BE2C (cell line): ENCODE results near the gene CTDNEP1.
A peak's percentile ranks its signal among the peaks of the same experiment; 100 is the strongest.

Experiments used
- DNase-seq: peaks from one replicate; pipeline ENCODE4 v3.0.0-alpha.2; 2020
- H3K27me3 ChIP-seq: fragments of 250-450 bp; sonication (Bioruptor Pico); 2 replicates; pipeline ENCODE4 v1.5.1; 2020; ENCODE audit warnings: mild to moderate bottlenecking
- H3K36me3 ChIP-seq: fragments of 250-450 bp; sonication (Bioruptor Pico); 2 replicates; pipeline ENCODE4 v1.5.1; 2020; ENCODE audit warnings: mild to moderate bottlenecking
- H3K4me1 ChIP-seq: fragments of 250-450 bp; sonication (Bioruptor Pico); 2 replicates; pipeline ENCODE4 v1.5.1; 2020
- H3K4me3 ChIP-seq: 2 replicates; pipeline ENCODE4 v1.5.1; 2011; ENCODE audit warnings: low read depth, low read length
- H3K9me3 ChIP-seq: fragments of 250-450 bp; sonication (Bioruptor Pico); 2 replicates; pipeline ENCODE4 v1.5.1; 2020
- CTCF ChIP-seq: IDR thresholded peaks from 2 replicates; pipeline ENCODE4 v1.5.1; 2012; ENCODE audit warnings: mild to moderate bottlenecking, low read depth, low read length

The CTDNEP1 gene

GRCh38 chr17:7220593-7221277, 30.8 kb downstream of the CTDNEP1 start:
- peak; percentile 57 for TF ChIP-seq CTCF
- peak; percentile 67 for DNase-seq
- peaks cover 5% of the 10 kb centered on the region; the same call in 1 of the 2 replicates for H3K4me1 ChIP-seq

GRCh38 chr17:7219812-7220592, 31.5 kb downstream of the CTDNEP1 start, which contains the start of the genes ACADVL and DLG4:
Gene ACADVL, plus strand, starts transcription at chr17:7219938. Its CDS starts 47 bp downstream, at chr17:7219985.
Gene DLG4, minus strand, starts transcription at chr17:7219836.
- Histone ChIP-seq H3K4me3 (peak within 1 kb of the TSS; percentile 72), H3K9me3 (no peaks in the 10 kb centered on the region), H3K36me3 (peaks cover 14% of the 10 kb centered on the region), H3K4me1 (peaks cover 8% of the 10 kb centered on the region; the same call in 1 of the 2 replicates), H3K27me3 (no peaks in the 10 kb centered on the region)
- DNase-seq, result peak; percentile 81
- TF ChIP-seq CTCF, result no peak

More at GRCh38 chr17:7220593-7221277, 30.8 kb downstream of the CTDNEP1 start:
- no peaks in the 10 kb centered on the region for H3K9me3 ChIP-seq
- H3K4me3 ChIP-seq, result peak overlapping the region; percentile 72
- H3K27me3 ChIP-seq, result no peaks in the 10 kb centered on the region
- H3K36me3 ChIP-seq, result peaks cover 14% of the 10 kb centered on the region

GRCh38 chr17:7219229-7219811, 32.2 kb downstream of the CTDNEP1 start:
- H3K4me3 ChIP-seq, result peak overlapping the region; percentile 72
- peaks cover 14% of the 10 kb centered on the region for H3K36me3 ChIP-seq
- H3K27me3 ChIP-seq, result no peaks in the 10 kb centered on the region
- H3K9me3 ChIP-seq, result no peaks in the 10 kb centered on the region
- peaks cover 8% of the 10 kb centered on the region; the same call in 1 of the 2 replicates for H3K4me1 ChIP-seq
- no peak for TF ChIP-seq CTCF
- DNase-seq, result no peak

- H3K9me3 ChIP-seq, result no peaks in the 10 kb centered on the region
- peaks cover 8% of the 10 kb centered on the region; the same call in 1 of the 2 replicates for H3K4me1 ChIP-seq
- H3K4me3 ChIP-seq, result no peak overlapping the region
Measured at GRCh38 chr17:7218758-7219157, 32.8 kb downstream of the CTDNEP1 start.

GRCh38 chr17:7218166-7218565, 33.4 kb downstream of the CTDNEP1 start:
- peaks cover 4% of the 10 kb centered on the region for H3K36me3 ChIP-seq
- no peaks in the 10 kb centered on the region for H3K9me3 ChIP-seq
- H3K4me3 ChIP-seq, result no peak overlapping the region
- H3K27me3 ChIP-seq, result no peaks in the 10 kb centered on the region
- no peak for TF ChIP-seq CTCF
- no peak for DNase-seq
- H3K4me1 ChIP-seq, result peaks cover 8% of the 10 kb centered on the region; the same call in 1 of the 2 replicates

More at GRCh38 chr17:7218758-7219157, 32.8 kb downstream of the CTDNEP1 start:
- DNase-seq, result no peak
- H3K36me3 ChIP-seq, result peaks cover 10% of the 10 kb centered on the region
- no peak for TF ChIP-seq CTCF
- no peaks in the 10 kb centered on the region for H3K27me3 ChIP-seq
